ENCODE results near the gene ASGR1.

DNA sequence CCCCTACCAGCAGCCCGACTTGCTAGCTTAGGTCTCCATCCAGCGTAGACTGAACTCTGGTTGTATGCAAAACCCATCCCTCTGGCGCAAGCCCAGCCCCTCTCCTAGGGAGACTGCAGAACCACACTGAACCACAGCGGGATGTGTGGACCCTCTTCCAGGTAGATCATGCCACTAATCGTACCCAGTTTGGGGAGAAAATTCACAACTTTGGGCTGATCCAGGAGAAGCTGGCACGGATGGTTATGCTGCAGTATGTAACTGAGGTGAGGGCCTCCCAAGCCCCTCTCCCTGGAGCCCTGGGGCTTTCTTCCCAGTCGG lies 43.8 kb upstream of the ASGR1 start:
- TF ChIP-seq, protein P1, sequence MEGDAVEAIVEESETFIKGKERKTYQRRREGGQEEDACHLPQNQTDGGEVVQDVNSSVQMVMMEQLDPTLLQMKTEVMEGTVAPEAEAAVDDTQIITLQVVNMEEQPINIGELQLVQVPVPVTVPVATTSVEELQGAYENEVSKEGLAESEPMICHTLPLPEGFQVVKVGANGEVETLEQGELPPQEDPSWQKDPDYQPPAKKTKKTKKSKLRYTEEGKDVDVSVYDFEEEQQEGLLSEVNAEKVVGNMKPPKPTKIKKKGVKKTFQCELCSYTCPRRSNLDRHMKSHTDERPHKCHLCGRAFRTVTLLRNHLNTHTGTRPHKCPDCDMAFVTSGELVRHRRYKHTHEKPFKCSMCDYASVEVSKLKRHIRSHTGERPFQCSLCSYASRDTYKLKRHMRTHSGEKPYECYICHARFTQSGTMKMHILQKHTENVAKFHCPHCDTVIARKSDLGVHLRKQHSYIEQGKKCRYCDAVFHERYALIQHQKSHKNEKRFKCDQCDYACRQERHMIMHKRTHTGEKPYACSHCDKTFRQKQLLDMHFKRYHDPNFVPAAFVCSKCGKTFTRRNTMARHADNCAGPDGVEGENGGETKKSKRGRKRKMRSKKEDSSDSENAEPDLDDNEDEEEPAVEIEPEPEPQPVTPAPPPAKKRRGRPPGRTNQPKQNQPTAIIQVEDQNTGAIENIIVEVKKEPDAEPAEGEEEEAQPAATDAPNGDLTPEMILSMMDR (IDR thresholded peaks at IDR 0.05 in 4 of 5, conservative IDR thresholded peaks at IDR 0.05 in 1 of 5): no peak
- TF ChIP-seq POLR2A (IDR thresholded peaks at IDR 0.05): no peak

Measured in gastrocnemius medialis (tissue), 4 donors.